Measurements from ENCODE around the gene CTDSP2.
"Not testable (repeated sequence)": the region's sequence is repeated elsewhere in the genome, so short reads cannot be mapped to it uniquely, and the experiment has no call there.

Gene CTDSP2

GRCh38 chr12:57835366-57836288 lies 10.9 kb downstream of the CTDSP2 start:
- no peak for DNase-seq (ENCODE audit: low read depth, low spot score)

DNA sequence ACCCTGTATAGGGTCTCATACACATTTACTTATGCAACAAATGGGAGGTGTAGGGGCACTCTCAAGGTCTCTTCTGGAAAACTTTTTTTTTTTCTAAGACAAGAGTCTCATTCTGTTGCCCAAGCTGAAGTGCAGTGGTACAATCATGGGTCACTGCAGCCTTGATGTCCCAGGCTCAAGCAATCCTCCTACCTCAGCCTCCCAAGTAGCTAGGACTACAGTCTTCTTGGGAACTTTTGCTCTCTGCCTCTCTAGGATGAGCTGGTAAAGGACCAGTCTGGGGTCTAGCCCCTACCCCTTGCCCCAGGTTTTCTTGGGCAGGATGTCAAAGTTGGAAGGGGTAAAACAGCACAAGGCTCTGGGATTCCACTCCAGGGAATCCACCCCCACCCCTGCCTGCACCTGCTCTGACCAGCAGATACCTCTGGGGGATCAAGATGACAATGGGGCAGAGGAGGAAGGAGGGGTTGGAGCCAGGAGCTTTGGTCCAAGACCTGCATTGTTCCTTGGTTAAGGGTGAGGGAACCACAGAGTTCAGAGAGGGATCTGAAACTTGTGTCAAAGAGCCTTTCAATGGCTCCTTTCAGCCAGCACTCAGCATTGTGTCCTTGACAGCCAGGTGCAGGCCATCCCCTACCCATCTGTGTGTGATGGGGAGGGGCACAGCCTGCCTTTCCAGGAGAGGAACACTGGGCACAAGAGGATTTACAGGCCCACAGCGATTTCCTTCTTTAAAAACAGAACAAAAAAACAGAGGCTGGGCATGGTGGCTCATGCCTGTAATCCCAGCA lies 12.2 kb downstream of the CTDSP2 start:
- DNase-seq (ENCODE audit: low read depth, low spot score), result no peak

- no peak for DNase-seq (ENCODE audit: low read depth, low spot score)
Observed at GRCh38 chr12:57833672-57834071, 12.9 kb downstream of the CTDSP2 start.

GRCh38 chr12:57832966-57833365 lies 13.6 kb downstream of the CTDSP2 start:
- DNase-seq (ENCODE audit: low read depth, low spot score), result no peak

DNA sequence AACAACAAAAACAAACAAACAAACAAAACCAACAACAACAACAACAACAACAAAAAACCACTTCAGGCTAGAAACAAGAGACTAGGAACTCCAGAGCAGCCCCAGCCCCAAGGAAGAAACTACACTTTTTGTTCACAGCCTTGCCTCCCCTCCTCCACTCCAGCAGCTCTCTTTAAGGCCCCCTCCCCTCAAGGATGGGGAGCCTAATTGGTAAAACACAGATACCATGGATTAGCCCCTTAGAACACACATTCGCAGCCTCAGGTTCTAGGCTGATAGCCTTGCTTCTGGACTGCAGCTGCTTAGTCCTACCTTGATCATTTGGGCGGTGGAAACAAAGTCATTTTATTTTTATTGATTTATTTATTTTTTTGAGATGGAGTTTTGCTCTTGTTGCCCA lies 16.1 kb downstream of the CTDSP2 start:
- no peak for DNase-seq (ENCODE audit: low read depth, low spot score)

- no peak for DNase-seq (ENCODE audit: low read depth, low spot score)
Observed at GRCh38 chr12:57829025-57829777, 17.3 kb downstream of the CTDSP2 start.

- DNase-seq (ENCODE audit: low read depth, low spot score), result no peak
Observed at GRCh38 chr12:57826966-57827365, 19.6 kb downstream of the CTDSP2 start.

DNA sequence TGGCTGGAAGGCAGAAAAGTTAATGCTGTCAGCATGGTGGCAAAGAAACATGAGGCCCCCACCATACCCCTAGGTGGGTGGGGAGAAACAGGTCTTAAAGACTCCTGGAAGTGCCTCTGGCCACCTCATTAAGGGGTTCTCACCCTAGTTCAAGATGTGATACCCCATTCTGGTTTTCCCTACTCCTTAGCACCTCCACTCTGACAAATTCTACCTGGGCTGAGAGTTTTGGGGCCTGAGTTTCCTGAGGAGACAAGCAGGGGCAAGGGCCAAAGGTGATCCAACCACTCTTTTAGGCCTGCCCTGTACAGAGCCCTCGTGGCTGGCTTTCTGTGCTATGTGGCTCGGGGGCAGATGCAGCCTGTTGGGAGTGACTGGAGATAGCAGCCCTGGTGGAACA lies 20.1 kb downstream of the CTDSP2 start:
- DNase-seq (ENCODE audit: low read depth, low spot score), result no peak

DNA sequence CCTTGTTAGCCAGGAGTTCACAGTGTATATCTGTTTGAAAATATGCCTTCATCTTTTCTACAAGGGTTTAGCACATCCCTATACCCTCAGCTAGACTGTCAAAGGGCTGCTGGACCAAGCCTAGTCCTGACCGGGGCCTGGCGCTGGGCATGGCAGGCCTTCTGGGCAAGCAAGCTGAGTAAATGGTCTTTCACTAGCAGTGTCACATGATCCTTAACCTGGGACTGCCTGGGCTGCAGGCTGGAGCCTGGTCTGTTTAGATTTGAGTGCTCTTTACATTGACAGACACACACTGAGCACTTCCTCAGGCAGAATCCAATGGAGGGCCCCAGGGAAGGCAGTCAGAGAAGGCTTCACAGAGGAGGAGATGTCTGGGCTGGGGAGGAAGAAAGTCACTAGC lies 21.1 kb downstream of the CTDSP2 start:
- no peak for DNase-seq (ENCODE audit: low read depth, low spot score)

GRCh38 chr12:57823908-57824640 lies 22.5 kb downstream of the CTDSP2 start:
- DNase-seq (ENCODE audit: low read depth, low spot score), result no peak

DNA sequence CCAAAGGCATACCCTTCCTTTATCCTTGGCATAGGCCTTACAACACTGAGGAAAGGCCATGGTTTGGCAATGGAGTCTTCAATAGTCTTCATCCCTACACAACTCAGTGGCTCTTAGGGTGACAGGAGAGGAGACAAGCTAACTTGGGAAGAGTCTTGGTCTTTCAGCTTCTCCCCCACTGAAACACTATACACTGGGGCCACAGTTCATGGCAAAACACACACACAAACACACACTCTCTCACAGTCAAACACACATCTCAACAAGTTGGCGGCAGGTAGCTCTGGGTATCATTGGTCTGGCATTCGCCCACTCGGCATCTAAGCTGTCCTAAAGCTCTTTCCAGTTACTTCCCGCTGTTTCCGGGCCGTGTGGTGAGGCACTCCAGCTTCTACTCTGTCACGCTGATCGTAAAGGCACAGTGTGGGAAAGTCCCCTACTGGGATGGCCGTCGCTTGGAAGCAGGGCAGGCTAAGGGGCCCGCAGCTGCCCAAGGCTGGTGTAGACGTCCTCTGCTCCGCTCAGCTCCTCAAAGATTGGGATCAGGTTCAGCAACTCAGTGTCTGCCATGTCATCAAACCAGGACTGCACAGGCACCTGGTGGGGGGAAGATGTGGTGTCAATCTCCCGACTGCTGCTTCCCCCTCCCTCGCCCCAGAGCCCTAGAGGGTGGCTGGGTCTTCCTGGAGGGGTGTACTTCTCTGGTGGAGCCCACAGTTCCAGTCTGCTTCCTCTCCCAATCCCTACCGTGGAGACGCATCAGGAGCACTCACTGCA lies 23.2 kb downstream of the CTDSP2 start:
- DNase-seq (ENCODE audit: low read depth, low spot score), result no peak

GRCh38 chr12:57822392-57823130 lies 24.0 kb downstream of the CTDSP2 start:
- DNase-seq (ENCODE audit: low read depth, low spot score), result no peak

- no peak for DNase-seq (ENCODE audit: low read depth, low spot score)
Observed at GRCh38 chr12:57821474-57822214, 24.9 kb downstream of the CTDSP2 start.

GRCh38 chr12:57821015-57821414 lies 25.5 kb downstream of the CTDSP2 start:
- not testable (repeated sequence) for DNase-seq (ENCODE audit: low read depth, low spot score)

GRCh38 chr12:57820119-57820518 lies 26.4 kb downstream of the CTDSP2 start:
- DNase-seq (ENCODE audit: low read depth, low spot score), result not testable (repeated sequence)

DNA sequence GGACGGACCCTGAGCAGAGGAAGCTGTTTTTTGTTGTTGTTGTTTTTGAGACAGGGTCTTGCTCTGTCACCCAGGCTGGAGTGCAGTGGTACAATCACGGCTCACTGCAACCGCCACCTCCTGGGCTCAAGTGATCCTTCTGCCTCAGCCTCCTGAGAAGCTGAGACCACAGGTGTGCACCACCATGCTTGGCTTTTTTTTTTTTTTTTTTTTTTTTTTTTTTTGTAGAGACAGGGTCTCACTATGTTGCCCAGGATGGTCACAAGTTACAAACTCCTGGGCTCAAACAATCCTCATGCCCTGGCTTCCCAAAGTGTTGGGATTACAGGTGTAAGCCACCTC lies 28.6 kb downstream of the CTDSP2 start:
- not testable (repeated sequence) for DNase-seq (ENCODE audit: low read depth, low spot score)

DNA sequence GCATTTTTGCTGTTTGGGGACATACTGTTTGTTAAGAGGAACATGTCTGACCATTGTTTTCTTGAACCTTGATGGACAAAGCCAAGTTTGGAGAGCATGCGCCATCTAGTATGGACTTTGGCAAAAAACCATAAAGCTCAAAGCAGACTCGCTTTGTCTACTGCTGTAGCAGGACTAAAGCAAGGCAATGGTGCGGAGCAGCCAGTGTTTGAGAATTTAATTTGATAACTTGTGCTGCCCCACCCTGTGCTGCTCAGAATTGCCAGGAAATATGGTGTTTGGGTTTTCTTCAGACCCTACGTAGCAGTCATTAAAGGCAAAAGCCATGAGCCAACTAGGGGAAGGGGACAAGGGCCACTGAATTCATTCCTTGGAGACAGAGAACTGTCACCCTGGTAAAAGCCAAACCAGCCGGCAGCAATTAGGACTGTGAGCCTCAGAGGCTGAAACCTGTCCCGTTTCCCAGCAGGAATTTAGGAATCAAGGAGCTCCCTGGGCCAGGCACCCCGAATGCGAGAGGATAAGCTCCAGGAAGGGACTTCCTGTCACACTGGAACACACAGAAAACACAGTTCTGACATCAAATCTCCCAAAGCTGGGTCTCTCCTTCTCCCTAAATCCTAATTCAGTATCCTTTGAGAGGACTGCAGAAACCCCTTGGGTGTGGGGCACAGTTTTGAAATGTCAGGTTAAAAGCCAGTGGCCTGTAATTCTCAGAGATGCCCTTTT lies 29.1 kb downstream of the CTDSP2 start:
- DNase-seq (ENCODE audit: low read depth, low spot score), result no peak

GRCh38 chr12:57816855-57817151 lies 29.7 kb downstream of the CTDSP2 start:
- DNase-seq (ENCODE audit: low read depth, low spot score), result no peak
